Esophagus squamous epithelium (tissue), 5 donors: ENCODE data around the gene ATP10D. TPM values are rescaled to one million over a fixed set of nuclear protein-coding genes. Genes with fewer than 3 reads are reported as not detected.

Source experiments
- DNase-seq: peaks from one replicate; lab custom pipeline; 2025; lab: John Stamatoyannopoulos, UW
- H3K27ac ChIP-seq, 4 donors: fragments of 200-600 bp; sonication (generic); one replicate each; pipeline ENCODE4 v1.5.1; 2016 to 2019; ENCODE audit warnings: mild to moderate bottlenecking in 1 of 4
- H3K27me3 ChIP-seq, 4 donors: fragments of 200-600 bp; sonication (generic); 1 replicate in 3 of 4; 2 replicates in 1 of 4; pipeline versions ENCODE4 v1.5.1 to v1.6.0; 2017 to 2021; ENCODE audit warnings: antibody characterized with exemption in 1 of 4
- H3K36me3 ChIP-seq, 3 donors: fragments of 200-600 bp; sonication (generic); one replicate each; pipeline ENCODE4 v1.5.1; 2016 to 2019
- H3K4me1 ChIP-seq, 3 donors: fragments of 200-600 bp; sonication (generic); one replicate each; pipeline ENCODE4 v1.5.1; 2017 to 2019
- H3K4me3 ChIP-seq, 4 donors: fragments of 200-600 bp; sonication (generic); 1 replicate in 3 of 4; 2 replicates in 1 of 4; pipeline ENCODE4 v1.5.1; 2016 to 2019; ENCODE audit warnings: mild to moderate bottlenecking in 2 of 4, moderate library complexity in 1 of 4
- H3K9me3 ChIP-seq, 3 donors: fragments of 200-600 bp; sonication (generic); one replicate each; pipeline ENCODE4 v1.5.1; 2016 to 2019
- CTCF ChIP-seq, 6 experiments: fragments of 450-650 bp in 4 of 6; fragments of 200-600 bp in 2 of 6; sonication (generic) in 2 of 6; IDR thresholded peaks; one replicate each; pipeline ENCODE4 v1.5.1; 2016 to 2019; ENCODE audit warnings: antibody characterized with exemption in 6 of 6, mild to moderate bottlenecking in 4 of 6, moderate library complexity in 4 of 6
- POLR2A ChIP-seq, 4 donors: fragments of 450-650 bp; IDR thresholded peaks; one replicate each; pipeline ENCODE4 v1.6.1; 2017; ENCODE audit warnings: antibody characterized with exemption in 4 of 4, mild to moderate bottlenecking in 4 of 4, moderate library complexity in 3 of 4
- WGBS, 2 donors: methylation state at CpG; one replicate each; pipeline ENCODE4 v1.1.5; 2018; 5-methylcytosine and 5-hydroxymethylcytosine counted together
- intact Hi-C: fragments of 100-400 bp; cut with DNase I; formaldehyde crosslinking; loops from one replicate; pipeline ENCODE4 v1.15.0; 2022
- total RNA-seq, 4 donors: library from RNA; depleted of rRNA; stranded (reverse); fragments of >200 nt; gene quantifications; one replicate each; pipeline ENCODE4 v1.1.0, GENCODE V29; 2016
- donor health status: DM: yes; HTN: yes; CAD: no.

ATP10D gene
- total RNA-seq, 4 donors from 2014 or later: 18.6 to 31.5 (median 27.8) TPM

DNA sequence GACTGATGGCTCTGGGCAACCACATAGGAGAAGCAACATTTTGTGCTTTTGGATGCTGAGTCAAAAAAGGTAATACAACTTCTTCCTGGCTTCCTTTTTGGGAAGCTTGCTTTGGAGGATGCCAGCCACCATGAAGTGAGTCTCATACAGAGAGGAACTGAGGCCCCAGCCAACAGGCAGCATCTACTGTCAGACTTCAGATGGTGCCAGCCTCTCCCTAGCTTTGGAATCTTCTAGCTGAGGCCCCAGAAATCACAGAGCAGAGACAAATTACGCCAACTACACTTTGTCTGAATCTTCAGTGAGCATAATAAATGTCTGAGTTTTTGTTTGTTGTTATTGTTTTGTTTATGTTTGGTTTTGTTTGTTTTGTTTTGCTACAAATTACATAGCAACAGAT is 136.1 kb downstream of the ATP10D start:
- no peaks in the 10 kb centered on the region for H3K4me1 ChIP-seq
- no peaks in the 10 kb centered on the region for H3K36me3 ChIP-seq
- H3K27ac ChIP-seq: no peak overlapping the region
- intact Hi-C loops: no loop called here
- H3K9me3 ChIP-seq: no peaks in the 10 kb centered on the region
- no peak for DNase-seq
- H3K4me3 ChIP-seq: no peak overlapping the region
- H3K27me3 ChIP-seq: no peaks in the 10 kb centered on the region
- 85 to 90% methylated on average over 1 of the region's 1 CpG for WGBS, 2 donors
- TF ChIP-seq CTCF (IDR thresholded peaks at IDR 0.05) (no peak), POLR2A (IDR thresholded peaks at IDR 0.05) (no peak)

- intact Hi-C loops: no loop called here
- H3K27me3 ChIP-seq: no peaks in the 10 kb centered on the region
- no peak overlapping the region for H3K27ac ChIP-seq
- no peak overlapping the region for H3K4me3 ChIP-seq
- TF ChIP-seq CTCF (IDR thresholded peaks at IDR 0.05) (no peak), POLR2A (IDR thresholded peaks at IDR 0.05) (no peak)
- DNase-seq: no peak
- no peaks in the 10 kb centered on the region for H3K36me3 ChIP-seq
- H3K9me3 ChIP-seq: no peaks in the 10 kb centered on the region
- no peaks in the 10 kb centered on the region for H3K4me1 ChIP-seq
Measured at GRCh38 chr4:47624031-47624441, 139.0 kb downstream of the ATP10D start.

GRCh38 chr4:47631161-47631560 is 146.1 kb downstream of the ATP10D start:
- Histone ChIP-seq H3K27ac (peak overlapping the region in 3 of 4 donors; percentile 10 to 74 (median 53)), H3K4me3 (no peak overlapping the region), H3K27me3 (no peaks in the 10 kb centered on the region), H3K4me1 (peaks cover 0 to 9% (median 0%) of the 10 kb centered on the region in 3 donors), H3K36me3 (no peaks in the 10 kb centered on the region), H3K9me3 (no peaks in the 10 kb centered on the region)
- intact Hi-C loops: no loop called here
- WGBS, 2 donors: 87 to 100% methylated on average over 2 to 4 of the region's 4 CpGs
- DNase-seq: no peak
- TF ChIP-seq POLR2A (IDR thresholded peaks at IDR 0.05): no peak
- no peak for TF ChIP-seq CTCF (IDR thresholded peaks at IDR 0.05)

- intact Hi-C loops: no loop called here
- no peak for DNase-seq
- Histone ChIP-seq H3K4me1 (no peaks in the 10 kb centered on the region), H3K4me3 (no peak overlapping the region), H3K27me3 (no peaks in the 10 kb centered on the region), H3K9me3 (no peaks in the 10 kb centered on the region), H3K36me3 (no peaks in the 10 kb centered on the region), H3K27ac (no peak overlapping the region)
- 57 to 58% methylated on average over 3 of the region's 3 CpGs for WGBS, 2 donors
- TF ChIP-seq CTCF (IDR thresholded peaks at IDR 0.05): no peak
- TF ChIP-seq POLR2A (IDR thresholded peaks at IDR 0.05): no peak
Measured at GRCh38 chr4:47639531-47639930, 154.5 kb downstream of the ATP10D start.

DNA sequence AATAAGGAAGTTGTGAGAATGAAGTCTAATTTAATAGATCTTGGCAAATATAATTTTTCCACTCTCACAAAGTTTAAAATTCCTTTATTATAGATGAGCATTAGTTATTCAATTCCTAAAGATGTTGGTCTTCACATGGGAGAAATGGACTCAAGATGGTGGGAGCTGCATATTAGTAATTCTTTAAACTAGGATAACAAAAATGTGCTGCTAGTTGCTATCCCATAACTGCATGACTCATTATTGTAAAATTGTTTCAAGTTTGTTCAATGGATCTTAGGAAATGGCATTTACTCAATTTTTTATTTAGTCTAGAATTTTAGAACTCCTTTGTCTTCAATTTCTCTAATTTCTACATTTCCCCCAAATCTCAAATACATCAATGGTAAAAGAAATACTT is 155.8 kb downstream of the ATP10D start:
- TF ChIP-seq POLR2A (IDR thresholded peaks at IDR 0.05): no peak
- no peak for TF ChIP-seq CTCF (IDR thresholded peaks at IDR 0.05)
- Histone ChIP-seq H3K9me3 (no peaks in the 10 kb centered on the region), H3K4me1 (no peaks in the 10 kb centered on the region), H3K4me3 (no peak overlapping the region), H3K36me3 (no peaks in the 10 kb centered on the region), H3K27me3 (no peaks in the 10 kb centered on the region), H3K27ac (no peak overlapping the region)
- intact Hi-C loops: no loop called here
- no peak for DNase-seq
